ENCODE measurements around the gene SNAP25. TPM values are rescaled to one million over a fixed set of nuclear protein-coding genes. Genes with fewer than 3 reads are reported as not detected.

Gene SNAP25
- total RNA-seq, 2 donors from 2014 or later, result 2.1 to 10.0 TPM

DNA sequence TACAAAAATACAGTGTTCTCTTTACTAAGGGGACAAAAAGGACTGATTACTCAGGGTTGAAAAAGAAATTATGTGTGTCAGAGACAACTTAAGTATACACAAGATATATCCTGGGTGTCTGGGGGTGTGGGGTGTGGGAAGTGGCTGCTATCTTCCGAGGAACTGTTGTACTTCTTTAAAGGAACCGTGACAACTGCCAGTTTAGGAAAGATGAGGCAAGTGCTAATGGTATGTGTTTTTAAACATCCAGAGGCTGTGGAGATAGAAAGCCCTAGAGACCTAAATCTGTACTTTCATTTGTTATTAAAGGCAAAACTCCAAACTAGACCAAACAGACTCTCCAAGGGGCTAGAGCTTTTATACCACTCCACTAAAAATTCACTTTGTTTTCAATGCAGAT is 95.6 kb downstream of the SNAP25 start:
- Histone ChIP-seq H3K4me3 (no peak overlapping the region), H3K27ac (no peak overlapping the region), H3K9me3 (no peaks in the 10 kb centered on the region), H3K36me3 (no peaks in the 10 kb centered on the region), H3K27me3 (replicated peaks; ENCODE audit: insufficient read depth) (no peaks in the 10 kb centered on the region), H3K4me1 (replicated peaks) (no peaks in the 10 kb centered on the region)
- DNase-seq (ENCODE audit: low spot score), result no peak
- no peak for TF ChIP-seq POLR2A (IDR thresholded peaks at IDR 0.05)
- 13% methylated on average over 2 of the region's 2 CpGs for WGBS
- intact Hi-C loops (cut with DNase I), result no loop called here

GRCh38 chr20:10315138-10315537 is 96.5 kb downstream of the SNAP25 start:
- TF ChIP-seq POLR2A (IDR thresholded peaks at IDR 0.05) (no peak), CTCF (IDR thresholded peaks at IDR 0.05) (no peak), POLR2AphosphoS5 (IDR thresholded peaks at IDR 0.05) (no peak)
- 59% methylated on average over 5 of the region's 5 CpGs for WGBS

GRCh38 chr20:10316582-10316981 is 98.0 kb downstream of the SNAP25 start:
- intact Hi-C loops (cut with DNase I), result no loop called here
- Histone ChIP-seq H3K4me3 (no peak overlapping the region), H3K36me3 (no peaks in the 10 kb centered on the region), H3K9me3 (no peaks in the 10 kb centered on the region), H3K27ac (no peak overlapping the region), H3K27me3 (replicated peaks; ENCODE audit: insufficient read depth) (no peaks in the 10 kb centered on the region), H3K4me1 (replicated peaks) (no peaks in the 10 kb centered on the region)
- TF ChIP-seq POLR2A (IDR thresholded peaks at IDR 0.05), result no peak
- peak in 2 of 4 experiments; percentile 37 to 53 for TF ChIP-seq CTCF (IDR thresholded peaks at IDR 0.05)
- DNase-seq (ENCODE audit: low spot score), result peak; percentile 23
- WGBS, result 77% methylated on average over 2 of the region's 2 CpGs

More at GRCh38 chr20:10315138-10315537, 96.5 kb downstream of the SNAP25 start:
- H3K27me3 ChIP-seq (replicated peaks; ENCODE audit: insufficient read depth), result no peaks in the 10 kb centered on the region
- no peak overlapping the region for H3K27ac ChIP-seq
- DNase-seq (ENCODE audit: low spot score), result no peak
- no peaks in the 10 kb centered on the region for H3K9me3 ChIP-seq
- H3K4me3 ChIP-seq, result no peak overlapping the region
- intact Hi-C loops (cut with DNase I), result no loop called here
- H3K4me1 ChIP-seq (replicated peaks), result no peaks in the 10 kb centered on the region
- H3K36me3 ChIP-seq, result no peaks in the 10 kb centered on the region

DNA sequence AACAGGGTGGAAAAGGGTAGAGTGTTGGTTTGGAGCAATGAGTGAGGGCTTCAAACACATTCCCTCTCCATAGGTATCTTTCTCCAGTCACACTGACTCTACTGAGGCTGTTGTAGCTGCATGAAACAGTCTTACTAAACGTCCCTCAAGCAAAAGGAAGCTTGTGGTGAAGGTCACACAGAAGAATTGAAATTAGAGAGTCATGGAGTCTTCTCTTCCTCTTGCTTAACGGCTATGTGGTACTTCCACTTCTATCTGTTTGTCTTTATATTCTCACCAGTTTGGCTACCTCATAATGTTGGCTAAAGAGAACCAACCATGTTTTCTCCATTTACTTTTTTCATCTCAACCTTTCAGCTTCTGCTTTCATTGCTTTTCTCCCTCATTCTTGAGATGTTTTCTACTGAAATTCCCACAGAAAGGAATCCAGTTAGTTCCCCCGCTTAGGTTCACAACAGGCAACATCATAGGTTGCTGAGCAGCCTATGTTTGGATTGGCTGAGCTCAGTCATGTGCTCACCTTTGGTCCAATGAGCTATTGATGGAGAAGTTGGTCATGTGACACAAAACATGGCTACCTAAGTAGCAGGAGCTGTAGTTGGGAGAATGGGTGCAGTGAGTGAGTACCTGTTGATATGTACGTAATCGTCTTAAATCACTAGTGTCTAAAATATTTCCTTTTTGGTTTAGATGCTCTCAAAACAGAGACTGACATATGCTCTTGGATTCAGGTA is 99.8 kb downstream of the SNAP25 start:
- WGBS, result 72% methylated on average over 5 of the region's 5 CpGs
- DNase-seq (ENCODE audit: low spot score), result no peak
- no peak overlapping the region for H3K4me3 ChIP-seq
- intact Hi-C loops (cut with DNase I), result no loop called here
- H3K36me3 ChIP-seq, result no peaks in the 10 kb centered on the region
- no peaks in the 10 kb centered on the region for H3K9me3 ChIP-seq
- no peak overlapping the region for H3K27ac ChIP-seq
- no peaks in the 10 kb centered on the region for H3K27me3 ChIP-seq (replicated peaks; ENCODE audit: insufficient read depth)
- no peaks in the 10 kb centered on the region for H3K4me1 ChIP-seq (replicated peaks)
- no peak for TF ChIP-seq CTCF (IDR thresholded peaks at IDR 0.05)
- TF ChIP-seq POLR2A (IDR thresholded peaks at IDR 0.05), result no peak
- no peak for TF ChIP-seq POLR2AphosphoS5 (IDR thresholded peaks at IDR 0.05)

- Histone ChIP-seq H3K9me3 (no peaks in the 10 kb centered on the region), H3K27ac (no peak overlapping the region), H3K36me3 (no peaks in the 10 kb centered on the region), H3K27me3 (replicated peaks; ENCODE audit: insufficient read depth) (no peaks in the 10 kb centered on the region), H3K4me3 (no peak overlapping the region), H3K4me1 (replicated peaks) (no peaks in the 10 kb centered on the region)
- no peak for DNase-seq (ENCODE audit: low spot score)
- WGBS, result 34% methylated on average over 4 of the region's 4 CpGs
- intact Hi-C loops (cut with DNase I), result no loop called here
- no peak for TF ChIP-seq POLR2AphosphoS5 (IDR thresholded peaks at IDR 0.05)
- no peak for TF ChIP-seq CTCF (IDR thresholded peaks at IDR 0.05)
- no peak for TF ChIP-seq POLR2A (IDR thresholded peaks at IDR 0.05)
Measured at GRCh38 chr20:10319855-10320254, 101.2 kb downstream of the SNAP25 start.
